Measurements from ENCODE around the gene LRP2.
A peak's percentile ranks its signal among the peaks of the same experiment; 100 is the strongest.

The LRP2 gene

GRCh38 chr2:169077674-169078240 lies 284.6 kb downstream of the LRP2 start:
- no peak for TF ChIP-seq CTCF (conservative IDR thresholded peaks at IDR 0.05; ENCODE audit: low read length)
- TF ChIP-seq EZH2phosphoT487 (IDR thresholded peaks at IDR 0.05; ENCODE audit: borderline replicate concordance), result no peak
- Histone ChIP-seq H3K4me1 (ENCODE audit: insufficient read depth, low read length, poor library complexity, severe bottlenecking) (peaks cover 44% of the 10 kb centered on the region), H3K4me2 (ENCODE audit: low read depth, low read length, poor library complexity, severe bottlenecking) (peak overlapping the region; percentile 59)

More at GRCh38 chr2:169077674-169078240, 284.6 kb downstream of the LRP2 start:
- Histone ChIP-seq H3F3A (ENCODE audit: low read depth) (no peaks in the 10 kb centered on the region; the same call in 1 of the 2 replicates), H3K27me3 (ENCODE audit: insufficient read depth, low read length, poor library complexity, severe bottlenecking) (no peaks in the 10 kb centered on the region), H3K4me3 (ENCODE audit: low read length, poor library complexity, severe bottlenecking) (peak overlapping the region; percentile 28), H3K9ac (ENCODE audit: low read depth, low read length, poor library complexity, severe bottlenecking) (peak overlapping the region; percentile 56), H2AFZ (ENCODE audit: low read length) (peak overlapping the region; percentile 53), H3K9me3 (ENCODE audit: insufficient read depth, low read depth, low read length) (no peaks in the 10 kb centered on the region), H3K79me2 (ENCODE audit: insufficient read depth, low read length) (no peaks in the 10 kb centered on the region), H4K20me1 (ENCODE audit: insufficient read depth, low read length, poor library complexity, severe bottlenecking) (no peaks in the 10 kb centered on the region), H3K9me2 (replicated peaks; ENCODE audit: low read depth, low read length) (no peaks in the 10 kb centered on the region), H3K36me3 (ENCODE audit: insufficient read depth, low read length) (no peaks in the 10 kb centered on the region)

Measured in Loucy (cell line).